H1 (cell line): ENCODE measurements around the gene ASMTL. TPM values are rescaled to one million over a fixed set of nuclear protein-coding genes. Genes with fewer than 3 reads are reported as not detected.

Experiments
- CTCF ChIA-PET: fragments of 300-600 bp; sonication (Branson Sonifier 250); formaldehyde crosslinking; loops from one replicate; lab custom pipeline; 2021; ENCODE audit not compliant: partially characterized antibody; lab: Charles Lee
- POLR2A ChIA-PET: fragments of 300-600 bp; sonication (Branson Sonifier 250); formaldehyde crosslinking; loops from one replicate; lab custom pipeline; 2021; ENCODE audit warnings: inconsistent platforms; ENCODE audit not compliant: partially characterized antibody; lab: Charles Lee
- DNase-seq, 2 experiments: peaks; one replicate each; pipeline versions ENCODE4 v3.0.0 to v3.0.0-alpha.2; 2010 to 2022; ENCODE audit warnings: low spot score in 2 of 2, low read depth in 1 of 2, mixed read lengths in 1 of 2
- FAIRE-seq: peaks from 2 replicates; lab custom pipeline; 2011; peaks lifted over from hg19 to GRCh38; lab: Jason Lieb, UNC
- H2AFZ ChIP-seq: 2 replicates; pipeline ENCODE4 v1.8.1; 2012; ENCODE audit warnings: low read length, inconsistent platforms
- H2AK5ac ChIP-seq: 2 replicates; pipeline ENCODE4 v1.6.1; 2013; ENCODE audit warnings: low read depth, low read length
- H2BK120ac ChIP-seq: replicated peaks from 2 replicates; pipeline ENCODE3; 2013; ENCODE audit warnings: low read depth, low read length, inconsistent platforms
- H2BK12ac ChIP-seq: 2 replicates; pipeline ENCODE4 v1.6.1; 2013; ENCODE audit warnings: low read depth, low read length
- H2BK15ac ChIP-seq: 2 replicates; pipeline ENCODE4 v1.6.1; 2013; ENCODE audit warnings: low read length
- H2BK20ac ChIP-seq: 2 replicates; pipeline ENCODE4 v1.6.1; 2013; ENCODE audit warnings: low read length
- H2BK5ac ChIP-seq: 2 replicates; pipeline ENCODE4 v1.6.1; 2013; ENCODE audit warnings: low read depth, low read length
- H3K14ac ChIP-seq: 2 replicates; pipeline ENCODE4 v1.6.1; 2013; ENCODE audit warnings: inconsistent platforms; ENCODE audit not compliant: insufficient read length
- H3K18ac ChIP-seq: 2 replicates; pipeline ENCODE4 v1.6.1; 2013; ENCODE audit warnings: low read length; ENCODE audit errors: extremely low read depth
- H3K23ac ChIP-seq: 2 replicates; pipeline ENCODE4 v1.6.1; 2013; ENCODE audit warnings: inconsistent platforms; ENCODE audit not compliant: insufficient read length
- H3K23me2 ChIP-seq: 2 replicates; pipeline ENCODE4 v1.6.1; 2013; ENCODE audit warnings: low read depth, low read length
- H3K27ac ChIP-seq: 2 replicates; pipeline ENCODE4 v1.6.1; 2011; ENCODE audit warnings: low read depth, low read length, inconsistent platforms
- H3K27me3 ChIP-seq, 4 experiments: replicated peaks in 1 of 4; 1 replicate in 1 of 4; 2 replicates in 3 of 4; pipeline versions ENCODE4 v1.6.1 to v1.8.1; 2011 to 2013; ENCODE audit warnings: low read length in 3 of 4, mild to moderate bottlenecking in 3 of 4, inconsistent platforms in 2 of 4, mixed read lengths in 2 of 4, moderate library complexity in 1 of 4; ENCODE audit not compliant: control insufficient read depth in 3 of 4, insufficient read depth in 3 of 4; ENCODE audit errors: extremely low read depth in 1 of 4
- H3K36me3 ChIP-seq, 4 experiments: 2 replicates each; pipeline versions ENCODE4 v1.6.1 to v1.8.1; 2011 to 2013; ENCODE audit warnings: mild to moderate bottlenecking in 4 of 4, low read length in 3 of 4, moderate library complexity in 2 of 4, control low read depth in 1 of 4, inconsistent platforms in 1 of 4; ENCODE audit not compliant: insufficient read depth in 4 of 4, control insufficient read depth in 2 of 4
- H3K4ac ChIP-seq: replicated peaks from 2 replicates; pipeline ENCODE3; 2013; ENCODE audit warnings: low read length, low read depth, mixed read lengths, inconsistent platforms; ENCODE audit not compliant: insufficient read length
- H3K4me1 ChIP-seq, 4 experiments: replicated peaks in 1 of 4; 1 replicate in 1 of 4; 2 replicates in 3 of 4; pipeline versions ENCODE4 v1.6.1 to v1.8.1; 2011 to 2013; ENCODE audit warnings: low read length in 3 of 4, inconsistent platforms in 2 of 4, mixed read lengths in 1 of 4; ENCODE audit not compliant: insufficient read depth in 4 of 4, control insufficient read depth in 3 of 4
- H3K4me2 ChIP-seq, 2 experiments: 2 replicates each; pipeline versions ENCODE4 v1.6.1 to v1.8.1; 2011 to 2013; ENCODE audit warnings: low read depth in 2 of 2, low read length in 2 of 2, control low read depth in 1 of 2, inconsistent platforms in 1 of 2, mild to moderate bottlenecking in 1 of 2; ENCODE audit not compliant: insufficient read depth in 1 of 2
- H3K4me3 ChIP-seq, 4 experiments: fragments of 200-600, 300-600 bp in 1 of 4; sonication (generic), shearing (Covaris generic), sonication (Bioruptor Twin) in 1 of 4; 2 replicates each; pipeline versions ENCODE4 v1.5.1 to v1.8.1; 2011 to 2016; ENCODE audit warnings: low read length in 4 of 4, low read depth in 3 of 4, control low read depth in 2 of 4, inconsistent platforms in 2 of 4, mild to moderate bottlenecking in 2 of 4, mixed read lengths in 1 of 4, moderate library complexity in 1 of 4; ENCODE audit not compliant: insufficient read depth in 2 of 4; ENCODE audit errors: extremely low read depth in 1 of 4
- H3K56ac ChIP-seq: replicated peaks from 2 replicates; pipeline ENCODE3; 2013; ENCODE audit warnings: low read depth, mild to moderate bottlenecking, mixed read lengths, low read length, inconsistent platforms; ENCODE audit not compliant: insufficient read length
- H3K79me1 ChIP-seq: 2 replicates; pipeline ENCODE4 v1.6.1; 2013; ENCODE audit warnings: low read depth, low read length, control low read depth
- H3K79me2 ChIP-seq, 2 experiments: 2 replicates each; pipeline versions ENCODE4 v1.6.1 to v1.8.1; 2012 to 2013; ENCODE audit warnings: low read length in 2 of 2, mild to moderate bottlenecking in 2 of 2, inconsistent platforms in 1 of 2; ENCODE audit not compliant: insufficient read depth in 2 of 2, control insufficient read depth in 1 of 2
- H3K9ac ChIP-seq, 4 experiments: replicated peaks in 1 of 4; 1 replicate in 1 of 4; 2 replicates in 3 of 4; pipeline versions ENCODE4 v1.6.1 to v1.8.1; 2011 to 2013; ENCODE audit warnings: low read depth in 3 of 4, low read length in 3 of 4, control low read depth in 2 of 4, mild to moderate bottlenecking in 2 of 4, moderate library complexity in 2 of 4, inconsistent platforms in 1 of 4; ENCODE audit errors: extremely low read depth in 1 of 4
- H3K9me3 ChIP-seq, 2 experiments: 2 replicates each; pipeline versions ENCODE4 v1.6.1 to v1.8.1; 2012 to 2013; ENCODE audit warnings: mild to moderate bottlenecking in 2 of 2, moderate library complexity in 2 of 2, control low read depth in 1 of 2, inconsistent platforms in 1 of 2, low read depth in 1 of 2, low read length in 1 of 2, mixed read lengths in 1 of 2; ENCODE audit not compliant: insufficient read depth in 2 of 2
- H4K20me1 ChIP-seq, 2 experiments: replicated peaks in 1 of 2; 2 replicates each; pipeline versions ENCODE3 to v1.8.1; 2011 to 2013; ENCODE audit warnings: inconsistent platforms in 2 of 2, low read length in 2 of 2, mild to moderate bottlenecking in 1 of 2; ENCODE audit not compliant: insufficient read depth in 2 of 2, control insufficient read depth in 1 of 2
- H4K5ac ChIP-seq: 2 replicates; pipeline ENCODE4 v1.6.1; 2013; ENCODE audit warnings: low read length, low read depth, mixed read lengths, inconsistent platforms; ENCODE audit not compliant: insufficient read length
- H4K8ac ChIP-seq: 2 replicates; pipeline ENCODE4 v1.8.0; 2013; ENCODE audit warnings: mild to moderate bottlenecking, moderate library complexity, low read length, inconsistent platforms; ENCODE audit not compliant: insufficient read depth; ENCODE audit errors: extremely low read depth
- H4K91ac ChIP-seq: replicated peaks from 2 replicates; pipeline ENCODE3; 2013; ENCODE audit warnings: low read length, mixed read lengths, inconsistent platforms; ENCODE audit not compliant: insufficient read length
- BACH1 ChIP-seq: IDR thresholded peaks from 2 replicates; pipeline ENCODE4 v1.6.1; 2012; ENCODE audit warnings: low read length, improper control_type of control experiment
- EGR1 ChIP-seq: IDR thresholded peaks from 2 replicates; pipeline ENCODE4 v1.6.1; 2011; ENCODE audit warnings: low read depth, low read length, borderline replicate concordance
- HDAC2 ChIP-seq, 2 experiments: fragments of 300-600 bp in 1 of 2; sonication (generic) in 1 of 2; IDR thresholded peaks; 2 replicates each; pipeline ENCODE4 v1.6.1; 2011 to 2012; ENCODE audit warnings: low read depth in 2 of 2, low read length in 2 of 2, mild to moderate bottlenecking in 2 of 2, moderate library complexity in 2 of 2, borderline replicate concordance in 1 of 2, inconsistent platforms in 1 of 2
- KDM1A ChIP-seq: fragments of 200-600, 300-600 bp; sonication (generic); IDR thresholded peaks from 2 replicates; pipeline ENCODE4 v1.7.1; 2016; ENCODE audit warnings: mild to moderate bottlenecking, low read length, borderline replicate concordance
- MAFK ChIP-seq: IDR thresholded peaks from 2 replicates; pipeline ENCODE4 v1.6.1; 2012; ENCODE audit warnings: low read depth, mild to moderate bottlenecking, improper control_type of control experiment, low read length
- NANOG ChIP-seq: IDR thresholded peaks from 2 replicates; pipeline ENCODE4 v1.6.1; 2011; ENCODE audit warnings: low read length, low read depth, mild to moderate bottlenecking, inconsistent platforms; ENCODE audit not compliant: insufficient read depth, poor library complexity, severe bottlenecking
- POLR2AphosphoS5 ChIP-seq: IDR thresholded peaks from 2 replicates; pipeline ENCODE4 v1.6.1; 2011; ENCODE audit warnings: low read depth, low read length
- SAP30 ChIP-seq: fragments of 300-600 bp; sonication (generic); IDR thresholded peaks from 2 replicates; pipeline ENCODE4 v1.7.1; 2012; ENCODE audit warnings: low read length, moderate library complexity, mild to moderate bottlenecking, inconsistent platforms; ENCODE audit not compliant: insufficient read depth, insufficient replicate concordance
- SP2 ChIP-seq: IDR thresholded peaks from 2 replicates; pipeline ENCODE4 v1.6.1; 2012; ENCODE audit warnings: mild to moderate bottlenecking, low read length, inconsistent platforms
- WGBS, 2 experiments: shearing (Covaris generic) in 1 of 2; methylation state at CpG; one replicate each; pipeline versions ENCODE4 v1.1.6 to v1.1.7; 2013 to 2015; ENCODE audit warnings: low lambda C conversion rate in 2 of 2, mixed read lengths in 2 of 2, inconsistent platforms in 1 of 2, low coverage in 1 of 2, missing lambda C conversion rate in 1 of 2; ENCODE audit not compliant: insufficient replicate concordance in 2 of 2, insufficient coverage in 1 of 2, insufficient read length in 1 of 2; ENCODE audit errors: extremely low coverage in 1 of 2, missing lambda C conversion rate in 1 of 2; 5-methylcytosine and 5-hydroxymethylcytosine counted together
- polyA plus RNA-seq, 7 experiments: library from polyadenylated mRNA; depleted of rRNA in 3 of 7; stranded (reverse) in 5 of 7; unstranded in 2 of 7; fragments of >200 nt in 5 of 7; fragments of 200-250 nt in 2 of 7; gene quantifications; 1 replicate in 5 of 7; 2 replicates in 1 of 7; 4 replicates in 1 of 7; pipeline versions ENCODE4 v1.2.1 to v1.2.3, GENCODE V29; 2011 to 2013; ENCODE audit warnings: missing spikeins in 2 of 7, mixed read lengths in 2 of 7
- total RNA-seq: library from RNA; stranded (reverse); fragmentation: NEBNext Ultra II Directional; extraction: Animal tissue kit (Norgen Biotek cat#: 25700); gene quantifications from 2 replicates; pipeline ENCODE4 v1.2.1, GENCODE V29; 2021
- TF ChIP-seq, protein P1 (sequence below): IDR thresholded peaks from 2 replicates; pipeline ENCODE4 v1.6.1; 2012; ENCODE audit warnings: low read length, inconsistent platforms

ASMTL gene
- total and polyA plus RNA-seq, 2 of the 8 experiments (the other 6 are each of a cell fraction or from before 2014, with no cell fraction given): 75.6 to 81.4 TPM

DNA sequence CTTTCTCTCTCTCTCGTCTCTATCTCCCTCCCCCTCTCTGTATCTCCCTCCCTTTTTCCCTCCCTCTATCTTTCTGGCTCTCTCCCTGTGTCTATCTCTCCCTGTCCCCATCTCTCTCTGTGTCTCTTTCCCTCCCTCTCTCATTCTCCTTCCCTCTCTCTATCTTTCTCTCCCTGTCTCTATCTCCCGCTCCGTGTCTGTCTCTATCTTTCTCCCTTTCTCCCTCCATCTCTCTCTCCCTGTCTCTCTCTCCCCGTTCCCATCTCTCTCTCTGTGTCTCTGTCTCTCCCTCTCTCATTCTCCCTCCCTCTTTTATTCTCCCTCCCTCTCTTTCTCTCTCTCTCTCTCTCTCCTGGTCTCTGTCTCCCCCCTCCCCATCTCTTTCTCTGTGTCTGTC, 93.2 kb downstream of the ASMTL start:
- Histone ChIP-seq H3K27ac (no peak overlapping the region), H3K27me3 (no peaks in the 10 kb centered on the region; a peak in 1 of 7 replicates), H3K14ac (no peak overlapping the region), H3K4me1 (peaks cover 2 to 6% (median 5%) of the 10 kb centered on the region in 4 experiments; a peak in 5 of 7 replicates), H2AFZ (no peak overlapping the region), H2BK120ac (no peak overlapping the region), H2AK5ac (no peak overlapping the region), H3K79me2 (no peaks in the 10 kb centered on the region), H4K5ac (no peak overlapping the region), H3K9me3 (peaks cover 0 to 6% of the 10 kb centered on the region in 2 experiments; a peak in 2 of 4 replicates), H3K4ac (no peak overlapping the region), H3K79me1 (no peaks in the 10 kb centered on the region), H3K23me2 (no peaks in the 10 kb centered on the region), H4K8ac (no peak overlapping the region), H4K20me1 (no peaks in the 10 kb centered on the region), H2BK12ac (no peak overlapping the region), H3K4me2 (no peak overlapping the region), H2BK20ac (no peak overlapping the region), H2BK5ac (no peak overlapping the region), H3K23ac (no peak overlapping the region), H3K9ac (no peak overlapping the region), H4K91ac (no peak overlapping the region), H2BK15ac (no peak overlapping the region), H3K36me3 (peaks cover 0 to 9% (median 4%) of the 10 kb centered on the region in 4 experiments; a peak in 2 of 8 replicates), H3K4me3 (no peak overlapping the region), H3K56ac (no peak overlapping the region), H3K18ac (no peak overlapping the region)
- WGBS, 2 experiments: 81% methylated on average over 4 of the region's 4 CpGs; no CpG with 5 or more reads in 1 of the 2 experiments
- ChIA-PET POLR2A (no interaction called here), CTCF (no interaction called here)
- no peak for DNase-seq
- TF ChIP-seq, protein P1, sequence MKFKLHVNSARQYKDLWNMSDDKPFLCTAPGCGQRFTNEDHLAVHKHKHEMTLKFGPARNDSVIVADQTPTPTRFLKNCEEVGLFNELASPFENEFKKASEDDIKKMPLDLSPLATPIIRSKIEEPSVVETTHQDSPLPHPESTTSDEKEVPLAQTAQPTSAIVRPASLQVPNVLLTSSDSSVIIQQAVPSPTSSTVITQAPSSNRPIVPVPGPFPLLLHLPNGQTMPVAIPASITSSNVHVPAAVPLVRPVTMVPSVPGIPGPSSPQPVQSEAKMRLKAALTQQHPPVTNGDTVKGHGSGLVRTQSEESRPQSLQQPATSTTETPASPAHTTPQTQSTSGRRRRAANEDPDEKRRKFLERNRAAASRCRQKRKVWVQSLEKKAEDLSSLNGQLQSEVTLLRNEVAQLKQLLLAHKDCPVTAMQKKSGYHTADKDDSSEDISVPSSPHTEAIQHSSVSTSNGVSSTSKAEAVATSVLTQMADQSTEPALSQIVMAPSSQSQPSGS: no peak
- no peak for TF ChIP-seq KDM1A
- no peak for TF ChIP-seq BACH1
- TF ChIP-seq SAP30: no peak
- TF ChIP-seq EGR1: no peak
- no peak for TF ChIP-seq MAFK
- no peak for TF ChIP-seq SP2
- TF ChIP-seq NANOG: no peak
- TF ChIP-seq POLR2AphosphoS5: no peak
- no peak for TF ChIP-seq HDAC2 (IDR thresholded peaks at IDR 0.05; ENCODE audit: borderline replicate concordance in 1 of 2, low read depth in 2 of 2, low read length in 2 of 2)
- FAIRE-seq: no peak
